ENCODE results near the gene CD58.

The CD58 gene

DNA sequence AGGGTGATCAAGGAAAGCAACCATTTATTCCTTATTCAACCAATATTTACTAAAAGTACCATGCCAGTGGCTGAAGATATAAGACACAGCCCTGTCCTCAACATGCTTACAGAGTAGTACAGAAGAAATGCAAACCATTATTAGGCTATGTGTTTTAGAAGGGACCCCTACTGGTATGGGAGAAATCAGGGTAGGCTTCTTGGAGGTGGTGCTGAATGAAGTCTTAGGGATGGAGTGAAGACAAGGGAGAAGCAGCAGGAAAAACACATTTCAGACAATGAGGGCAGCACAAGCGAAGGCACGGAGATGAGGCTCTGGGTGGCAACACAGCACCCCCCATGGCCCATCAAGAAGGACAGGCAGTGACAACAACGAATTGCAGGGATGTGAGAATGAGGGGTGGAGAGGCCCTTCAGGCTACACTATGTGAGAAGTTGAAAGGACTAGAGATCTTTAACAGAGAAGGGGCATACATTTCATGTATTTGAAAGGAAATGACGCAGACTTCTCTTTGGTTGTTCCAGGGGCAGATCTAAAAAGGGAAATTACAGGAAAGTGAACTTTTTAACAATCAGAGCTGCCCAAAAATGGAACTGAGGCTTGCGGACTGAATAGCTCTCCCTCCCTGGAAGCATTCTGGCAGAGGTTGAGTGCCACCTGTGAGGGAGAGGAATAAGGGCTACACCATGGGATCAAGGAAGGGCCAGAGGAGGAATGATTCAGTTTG lies 16.8 kb upstream of the CD58 start:
- H3K4me3 ChIP-seq (replicated peaks; ENCODE audit: low read depth, low read length), result no peak overlapping the region
- DNase-seq (ENCODE audit: extremely low read depth, low read depth), result no peak
- TF ChIP-seq, protein P1, sequence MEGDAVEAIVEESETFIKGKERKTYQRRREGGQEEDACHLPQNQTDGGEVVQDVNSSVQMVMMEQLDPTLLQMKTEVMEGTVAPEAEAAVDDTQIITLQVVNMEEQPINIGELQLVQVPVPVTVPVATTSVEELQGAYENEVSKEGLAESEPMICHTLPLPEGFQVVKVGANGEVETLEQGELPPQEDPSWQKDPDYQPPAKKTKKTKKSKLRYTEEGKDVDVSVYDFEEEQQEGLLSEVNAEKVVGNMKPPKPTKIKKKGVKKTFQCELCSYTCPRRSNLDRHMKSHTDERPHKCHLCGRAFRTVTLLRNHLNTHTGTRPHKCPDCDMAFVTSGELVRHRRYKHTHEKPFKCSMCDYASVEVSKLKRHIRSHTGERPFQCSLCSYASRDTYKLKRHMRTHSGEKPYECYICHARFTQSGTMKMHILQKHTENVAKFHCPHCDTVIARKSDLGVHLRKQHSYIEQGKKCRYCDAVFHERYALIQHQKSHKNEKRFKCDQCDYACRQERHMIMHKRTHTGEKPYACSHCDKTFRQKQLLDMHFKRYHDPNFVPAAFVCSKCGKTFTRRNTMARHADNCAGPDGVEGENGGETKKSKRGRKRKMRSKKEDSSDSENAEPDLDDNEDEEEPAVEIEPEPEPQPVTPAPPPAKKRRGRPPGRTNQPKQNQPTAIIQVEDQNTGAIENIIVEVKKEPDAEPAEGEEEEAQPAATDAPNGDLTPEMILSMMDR (IDR thresholded peaks at IDR 0.05; ENCODE audit: low read depth, low read length, missing control alignments), result no peak

DNA sequence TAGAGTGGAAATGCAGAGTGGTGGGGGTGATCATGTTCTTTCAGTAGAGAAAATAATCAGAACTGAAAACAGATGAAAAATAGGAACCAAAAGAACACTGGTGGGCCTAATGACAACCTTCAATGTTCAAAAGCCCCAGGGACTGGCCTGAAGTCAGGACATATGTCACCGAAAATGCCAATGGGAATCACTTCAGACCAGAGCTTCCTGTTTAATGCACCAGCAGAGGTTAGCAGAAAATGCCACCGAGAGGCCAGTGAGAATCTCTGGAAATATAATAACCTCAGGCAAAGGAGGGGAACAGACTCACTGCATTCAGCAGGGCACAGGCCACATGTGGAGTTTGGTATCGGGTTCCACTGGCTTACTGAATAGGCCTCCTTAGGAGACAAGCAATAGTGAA lies 15.9 kb upstream of the CD58 start:
- H3K4me3 ChIP-seq (replicated peaks; ENCODE audit: low read depth, low read length), result no peak overlapping the region
- DNase-seq (ENCODE audit: extremely low read depth, low read depth), result peak; percentile 25
- TF ChIP-seq, protein P1 (IDR thresholded peaks at IDR 0.05; ENCODE audit: low read depth, low read length, missing control alignments), result no peak

DNA sequence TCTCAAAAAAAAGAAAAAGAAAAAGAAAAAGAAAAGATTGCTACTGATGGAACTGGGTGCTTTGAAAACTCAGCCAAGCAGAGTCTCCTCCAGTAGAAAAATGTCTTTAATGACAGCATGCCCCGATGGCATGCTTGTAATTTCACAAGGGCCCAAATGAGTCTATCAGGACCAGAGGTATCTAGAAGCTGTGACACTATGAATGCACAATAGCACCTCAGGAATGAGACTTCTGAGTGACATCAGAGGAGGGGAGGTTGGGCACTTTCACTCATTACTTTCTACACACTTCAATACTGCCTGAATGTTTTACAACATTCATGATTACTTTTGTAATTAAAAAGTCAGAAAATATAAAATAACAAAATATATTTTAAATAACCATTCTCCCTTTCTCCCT lies 15.1 kb upstream of the CD58 start:
- TF ChIP-seq, protein P1 (IDR thresholded peaks at IDR 0.05; ENCODE audit: low read depth, low read length, missing control alignments), result no peak
- no peak overlapping the region for H3K4me3 ChIP-seq (replicated peaks; ENCODE audit: low read depth, low read length)
- no peak for DNase-seq (ENCODE audit: extremely low read depth, low read depth)

DNA sequence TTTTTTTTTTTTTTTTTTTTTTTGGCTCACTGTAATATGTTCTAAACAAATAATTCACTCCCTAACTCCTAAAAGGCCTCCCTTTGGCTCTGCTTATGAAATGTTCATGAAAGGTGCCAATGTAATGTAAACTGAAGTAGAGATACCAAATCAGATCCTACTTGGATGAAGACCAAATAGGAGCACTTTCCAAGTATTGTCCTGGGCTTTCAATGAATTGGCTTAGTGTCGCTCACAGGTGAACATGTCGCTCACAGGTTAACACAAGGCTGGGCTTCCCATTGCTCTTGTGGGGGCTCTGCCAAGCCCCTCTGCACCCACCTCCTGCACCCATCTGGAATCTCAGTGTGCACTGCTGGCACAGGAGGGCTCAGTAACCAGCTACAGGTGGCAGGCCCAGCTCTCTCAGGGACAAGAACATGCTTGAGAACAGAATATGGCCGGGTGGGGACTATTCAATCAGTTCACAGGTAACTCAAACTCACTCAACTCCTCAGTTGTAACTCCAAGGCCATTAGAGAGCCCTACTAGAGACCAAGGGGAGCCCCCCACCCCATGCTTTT lies 10.6 kb upstream of the CD58 start:
- TF ChIP-seq, protein P1 (IDR thresholded peaks at IDR 0.05; ENCODE audit: low read depth, low read length, missing control alignments), result no peak
- no peak overlapping the region for H3K4me3 ChIP-seq (replicated peaks; ENCODE audit: low read depth, low read length)
- DNase-seq (ENCODE audit: extremely low read depth, low read depth), result no peak

DNA sequence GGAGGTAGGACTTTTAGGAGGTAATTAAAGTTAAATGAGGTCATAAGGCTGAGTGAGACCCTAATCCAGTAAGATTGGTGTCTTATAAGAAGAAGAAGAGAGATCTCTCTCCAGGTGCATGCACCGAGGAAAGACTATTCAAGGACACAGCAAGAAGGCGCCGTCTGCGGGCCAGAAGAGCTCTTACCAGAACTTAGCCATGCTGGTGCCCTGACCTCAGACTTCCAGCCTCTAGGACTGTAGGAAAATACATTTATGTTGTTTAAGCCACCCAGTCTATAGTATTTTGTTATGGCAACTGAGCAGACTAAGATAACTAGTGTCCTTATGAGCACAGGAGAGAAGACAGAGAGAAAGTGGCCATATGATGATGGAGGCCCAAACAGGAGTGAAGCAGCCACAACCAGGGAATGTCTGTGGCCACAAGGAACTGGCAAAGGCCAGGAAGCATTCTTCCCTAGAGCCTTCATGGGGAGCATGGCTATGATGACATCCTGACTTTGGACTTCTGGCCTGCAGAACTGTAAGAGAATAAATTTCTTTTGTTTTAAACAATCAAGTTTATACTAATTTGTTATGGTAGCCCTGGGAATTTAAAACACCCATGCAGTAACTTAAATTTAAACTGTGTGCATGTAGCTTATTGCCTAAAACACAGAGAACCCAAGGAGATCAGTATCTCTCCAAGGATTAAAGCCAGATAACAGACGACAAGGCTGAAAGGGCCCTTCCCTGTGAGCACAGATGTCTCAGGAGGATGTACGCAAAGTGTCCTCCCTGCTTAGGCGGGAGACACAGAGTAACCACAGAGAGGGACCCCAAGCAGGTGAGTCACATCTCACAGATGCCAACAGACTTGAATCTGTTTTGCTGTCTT lies 9.9 kb upstream of the CD58 start:
- TF ChIP-seq, protein P1 (IDR thresholded peaks at IDR 0.05; ENCODE audit: low read depth, low read length, missing control alignments), result no peak
- DNase-seq (ENCODE audit: extremely low read depth, low read depth), result no peak
- H3K4me3 ChIP-seq (replicated peaks; ENCODE audit: low read depth, low read length), result no peak overlapping the region

DNA sequence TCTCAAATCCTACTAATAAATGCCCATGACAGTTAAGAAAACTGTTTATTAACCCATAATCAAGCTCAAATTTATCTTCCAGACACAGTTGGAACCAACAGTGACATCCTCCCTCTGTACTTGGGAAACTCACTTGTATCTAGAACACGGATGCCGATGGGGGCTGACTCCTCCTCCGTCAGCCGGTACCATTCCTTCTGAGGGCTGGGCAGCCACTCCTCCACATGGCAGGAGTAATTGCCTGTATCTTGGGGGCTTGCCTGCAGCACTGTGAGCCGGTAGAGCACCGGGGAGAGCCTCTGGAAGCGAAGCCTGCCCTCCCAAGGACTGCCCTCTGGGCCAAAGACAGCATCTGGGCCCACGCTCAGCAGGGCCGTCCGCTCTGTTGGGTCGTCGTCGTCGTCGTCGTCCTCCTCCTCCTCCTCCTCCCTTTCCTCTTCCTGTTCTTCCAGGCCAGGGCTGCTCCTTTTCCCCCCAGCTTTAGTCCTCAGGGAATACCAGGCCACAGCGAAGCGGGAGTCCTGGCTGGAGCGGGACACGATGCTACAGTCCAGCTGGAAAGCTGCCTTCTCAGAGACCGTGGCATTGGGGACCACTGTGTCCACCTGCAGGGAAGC lies 8.5 kb upstream of the CD58 start:
- DNase-seq (ENCODE audit: extremely low read depth, low read depth), result no peak
- H3K4me3 ChIP-seq (replicated peaks; ENCODE audit: low read depth, low read length), result no peak overlapping the region
- TF ChIP-seq, protein P1 (IDR thresholded peaks at IDR 0.05; ENCODE audit: low read depth, low read length, missing control alignments), result no peak
